Peyer's patch (tissue), 4 donors: ENCODE results near the gene WDR35. TPM values are rescaled to one million over a fixed set of nuclear protein-coding genes. Genes with fewer than 3 reads are reported as not detected.
A peak's percentile ranks its signal among the peaks of the same experiment; 100 is the strongest.

ENCODE experiments used
- DNase-seq, 3 donors: peaks; one replicate each; pipeline ENCODE4 v3.0.0-alpha.2; 2017 to 2019
- H3K27ac ChIP-seq, 4 donors: fragments of 200-600 bp; sonication (generic); one replicate each; pipeline ENCODE4 v1.5.1; 2016 to 2019
- H3K27me3 ChIP-seq, 2 donors: fragments of 200-600 bp; sonication (generic); one replicate each; pipeline ENCODE4 v1.5.1; 2019
- H3K36me3 ChIP-seq, 3 donors: fragments of 200-600 bp; sonication (generic); one replicate each; pipeline ENCODE4 v1.5.1; 2016 to 2019
- H3K4me1 ChIP-seq, 4 donors: fragments of 200-600 bp; sonication (generic); one replicate each; pipeline ENCODE4 v1.5.1; 2016 to 2019
- H3K4me3 ChIP-seq, 4 donors: fragments of 200-600 bp; sonication (generic); 1 replicate in 3 of 4; 2 replicates in 1 of 4; pipeline ENCODE4 v1.5.1; 2016 to 2019; ENCODE audit warnings: mild to moderate bottlenecking in 1 of 4
- H3K9me3 ChIP-seq, 4 donors: fragments of 200-600 bp; sonication (generic); one replicate each; pipeline ENCODE4 v1.5.1; 2016 to 2019; ENCODE audit warnings: mild to moderate bottlenecking in 1 of 4
- CTCF ChIP-seq, 6 experiments: fragments of 450-650 bp in 4 of 6; fragments of 200-600 bp in 2 of 6; sonication (generic) in 1 of 6; IDR thresholded peaks; one replicate each; pipeline ENCODE4 v1.5.1; 2017 to 2019; ENCODE audit warnings: antibody characterized with exemption in 6 of 6, mild to moderate bottlenecking in 3 of 6, moderate library complexity in 1 of 6
- POLR2A ChIP-seq, 2 donors: fragments of 450-650 bp; IDR thresholded peaks; one replicate each; pipeline ENCODE4 v1.5.1; 2017; ENCODE audit warnings: antibody characterized with exemption in 2 of 2, mild to moderate bottlenecking in 2 of 2, moderate library complexity in 2 of 2
- total RNA-seq, 4 donors: library from RNA; depleted of rRNA; stranded (reverse); fragments of >200 nt; gene quantifications; one replicate each; pipeline ENCODE4 v1.1.0, GENCODE V29; 2016

WDR35 gene
- total RNA-seq, 4 donors from 2014 or later, result 3.4 to 4.1 (median 3.8) TPM

GRCh38 chr2:20015482-20016083, 25.7 kb upstream of the WDR35 start:
- H3K27me3 ChIP-seq, result peaks cover 0 to 5% of the 10 kb centered on the region in 2 donors
- DNase-seq, result no peak
- H3K9me3 ChIP-seq, result peaks cover 0 to under 1% (median 0%) of the 10 kb centered on the region in 4 donors

GRCh38 chr2:20013126-20013849, 23.4 kb upstream of the WDR35 start:
- H3K27ac ChIP-seq, result peak overlapping the region in 1 of 4 donors; percentile 11
- TF ChIP-seq POLR2A (IDR thresholded peaks at IDR 0.05), result no peak
- no peak for TF ChIP-seq CTCF (IDR thresholded peaks at IDR 0.05)
- peaks cover 0 to 5% of the 10 kb centered on the region in 2 donors for H3K27me3 ChIP-seq
- no peaks in the 10 kb centered on the region for H3K9me3 ChIP-seq
- H3K4me1 ChIP-seq, result peaks cover 0 to 13% (median 11%) of the 10 kb centered on the region in 4 donors
- DNase-seq, result no peak
- peak overlapping the region in 3 of 4 donors; percentile 52 to 62 (median 56) for H3K4me3 ChIP-seq
- H3K36me3 ChIP-seq, result no peaks in the 10 kb centered on the region

More at GRCh38 chr2:20015482-20016083, 25.7 kb upstream of the WDR35 start:
- TF ChIP-seq POLR2A (IDR thresholded peaks at IDR 0.05) (no peak), CTCF (IDR thresholded peaks at IDR 0.05) (peak; percentile 27 to 70 (median 68))
- H3K4me1 ChIP-seq, result peaks cover 0 to 13% (median 11%) of the 10 kb centered on the region in 4 donors
- no peaks in the 10 kb centered on the region for H3K36me3 ChIP-seq
- no peak overlapping the region for H3K27ac ChIP-seq
- no peak overlapping the region for H3K4me3 ChIP-seq

GRCh38 chr2:20012282-20013125, 22.6 kb upstream of the WDR35 start, which contains the start of gene MATN3:
MATN3 (minus strand) TSS chr2:20012668; CDS start chr2:20012631, 37 bp downstream.
- no peaks in the 10 kb centered on the region for H3K9me3 ChIP-seq
- TF ChIP-seq CTCF (IDR thresholded peaks at IDR 0.05), result no peak
- no peak for TF ChIP-seq POLR2A (IDR thresholded peaks at IDR 0.05)
- H3K4me3 ChIP-seq, result peak within 1 kb of the TSS; percentile 33 to 62 (median 54)
- peak in 1 of 3 donors; percentile 64 for DNase-seq
- peak within 1 kb of the TSS in 1 of 4 donors; percentile 11 for H3K27ac ChIP-seq
- H3K27me3 ChIP-seq, result peaks cover 0 to 5% of the 10 kb centered on the region in 2 donors
- peaks cover 0 to 13% (median 11%) of the 10 kb centered on the region in 4 donors for H3K4me1 ChIP-seq
- no peaks in the 10 kb centered on the region for H3K36me3 ChIP-seq

GRCh38 chr2:20012032-20012281, 22.1 kb upstream of the WDR35 start:
- peaks cover 0 to 5% of the 10 kb centered on the region in 2 donors for H3K27me3 ChIP-seq
- H3K27ac ChIP-seq, result no peak overlapping the region
- no peaks in the 10 kb centered on the region for H3K36me3 ChIP-seq
- DNase-seq, result no peak
- H3K4me3 ChIP-seq, result peak overlapping the region in 3 of 4 donors; percentile 33 to 62 (median 56)
- H3K4me1 ChIP-seq, result peaks cover 0 to 13% (median 11%) of the 10 kb centered on the region in 4 donors
- no peaks in the 10 kb centered on the region for H3K9me3 ChIP-seq
- TF ChIP-seq POLR2A (IDR thresholded peaks at IDR 0.05) (no peak), CTCF (IDR thresholded peaks at IDR 0.05) (no peak)

GRCh38 chr2:20011276-20012031, 21.5 kb upstream of the WDR35 start:
- TF ChIP-seq CTCF (IDR thresholded peaks at IDR 0.05), result no peak
- TF ChIP-seq POLR2A (IDR thresholded peaks at IDR 0.05), result no peak
- peaks cover 0 to 13% (median 11%) of the 10 kb centered on the region in 4 donors for H3K4me1 ChIP-seq
- DNase-seq, result no peak
- no peaks in the 10 kb centered on the region for H3K9me3 ChIP-seq
- H3K36me3 ChIP-seq, result no peaks in the 10 kb centered on the region
- no peak overlapping the region for H3K27ac ChIP-seq
- peaks cover 0 to 5% of the 10 kb centered on the region in 2 donors for H3K27me3 ChIP-seq
- H3K4me3 ChIP-seq, result peak overlapping the region in 1 of 4 donors; percentile 56
